GM08714 (cell line): Measurements from ENCODE around the gene TSHZ2.
"Not testable (repeated sequence)": the region's sequence is repeated elsewhere in the genome, so short reads cannot be mapped to it uniquely, and the experiment has no call there.

Source experiments
- H3K4me3 ChIP-seq: fragments of 200-500 bp; sonication (Bioruptor generic); 2 replicates; pipeline ENCODE4 v1.5.1; 2014; ENCODE audit warnings: mild to moderate bottlenecking, low read length, inconsistent platforms
- ZNF274 ChIP-seq: IDR thresholded peaks from 2 replicates; pipeline ENCODE4 v1.6.1; 2012; ENCODE audit warnings: mild to moderate bottlenecking, low read depth, low read length

TSHZ2 gene

DNA sequence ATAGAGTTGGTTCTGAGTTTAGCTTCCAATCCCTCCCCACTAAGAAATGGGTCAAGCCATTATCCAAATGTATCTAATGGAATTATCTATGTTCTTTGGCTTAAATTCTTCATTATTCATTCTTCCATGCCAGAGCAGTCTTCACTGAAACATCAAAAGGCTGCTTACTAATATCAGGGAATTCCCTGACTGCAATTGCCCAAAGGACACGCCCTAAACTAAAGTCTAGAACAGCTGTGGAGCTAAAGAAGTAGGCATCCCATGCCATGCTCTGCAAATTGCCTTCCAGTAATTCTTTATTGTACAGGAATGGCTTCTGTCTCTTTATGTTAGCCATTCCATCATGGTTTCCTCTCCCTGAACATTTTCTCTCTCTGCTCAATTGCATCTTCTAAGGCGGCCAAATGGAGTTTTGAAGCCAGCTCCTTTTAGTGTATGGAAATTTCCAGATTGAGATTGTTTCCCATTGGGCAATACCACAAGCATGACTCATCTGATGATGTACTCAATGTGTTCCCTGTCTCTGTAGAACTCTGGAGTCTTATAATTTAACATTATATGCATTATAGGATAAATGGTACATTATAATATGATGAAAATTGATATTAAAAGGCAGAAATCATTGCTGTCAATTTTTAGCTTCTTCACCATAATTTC lies 28.8 kb upstream of the TSHZ2 start:
- TF ChIP-seq ZNF274 = no peak
- no peak overlapping the region for H3K4me3 ChIP-seq

GRCh38 chr20:52945268-52945667 lies 26.9 kb upstream of the TSHZ2 start:
- no peak overlapping the region for H3K4me3 ChIP-seq
- TF ChIP-seq ZNF274 = no peak

DNA sequence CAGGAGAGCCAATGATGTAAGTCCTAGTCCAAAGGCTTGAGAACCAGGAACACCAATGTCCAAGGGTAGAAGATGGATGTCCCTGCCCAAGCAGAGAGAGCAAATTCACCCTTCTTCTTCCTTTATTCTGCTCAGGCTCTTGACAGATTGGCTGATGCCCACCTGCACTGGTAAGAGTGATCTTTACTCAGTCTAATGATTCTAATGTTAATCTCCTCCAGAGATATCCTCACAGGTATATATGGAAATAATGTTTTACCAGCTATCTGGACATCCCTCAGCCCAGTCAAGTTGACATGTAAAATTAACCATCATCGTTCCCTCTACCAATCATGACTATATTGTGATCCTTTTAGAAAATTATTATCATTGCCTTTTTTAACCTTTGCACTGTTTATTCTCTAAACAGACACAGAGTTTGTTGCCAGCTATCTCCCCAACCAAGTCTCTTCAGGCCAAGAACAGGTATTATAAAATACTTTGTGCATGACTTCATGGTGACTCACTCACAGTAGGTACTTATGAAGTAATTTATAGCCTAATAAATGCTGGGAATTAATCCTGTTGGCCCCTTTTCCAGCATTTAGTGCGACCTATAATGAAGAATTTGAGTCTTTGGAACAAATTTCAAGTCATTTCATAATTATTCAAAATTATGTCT lies 26.2 kb upstream of the TSHZ2 start:
- H3K4me3 ChIP-seq = no peak overlapping the region
- no peak for TF ChIP-seq ZNF274

- no peak for TF ChIP-seq ZNF274
Observed at GRCh38 chr20:52948491-52948890, 23.7 kb upstream of the TSHZ2 start.

DNA sequence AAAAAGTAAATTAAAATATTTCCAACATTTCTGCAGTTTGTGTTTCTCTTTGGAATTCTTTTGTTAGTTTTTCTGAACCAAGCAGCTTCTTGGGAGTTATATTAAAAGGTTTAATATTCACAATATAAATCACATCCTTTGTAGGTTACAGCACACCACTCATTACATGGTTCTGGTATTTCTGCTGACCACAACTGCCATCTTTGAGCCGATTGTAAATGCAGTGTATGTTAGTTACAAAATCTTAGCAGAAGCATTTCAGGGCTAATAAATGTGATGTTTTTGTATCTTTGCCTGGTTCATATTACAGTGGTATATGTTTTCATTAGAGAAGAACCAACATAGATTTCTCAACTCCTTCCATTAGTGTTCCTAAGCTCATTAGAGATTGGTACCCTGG lies 19.1 kb upstream of the TSHZ2 start:
- TF ChIP-seq ZNF274 = no peak
- no peak overlapping the region for H3K4me3 ChIP-seq

More at GRCh38 chr20:52948491-52948890, 23.7 kb upstream of the TSHZ2 start:
- H3K4me3 ChIP-seq = no peak overlapping the region

DNA sequence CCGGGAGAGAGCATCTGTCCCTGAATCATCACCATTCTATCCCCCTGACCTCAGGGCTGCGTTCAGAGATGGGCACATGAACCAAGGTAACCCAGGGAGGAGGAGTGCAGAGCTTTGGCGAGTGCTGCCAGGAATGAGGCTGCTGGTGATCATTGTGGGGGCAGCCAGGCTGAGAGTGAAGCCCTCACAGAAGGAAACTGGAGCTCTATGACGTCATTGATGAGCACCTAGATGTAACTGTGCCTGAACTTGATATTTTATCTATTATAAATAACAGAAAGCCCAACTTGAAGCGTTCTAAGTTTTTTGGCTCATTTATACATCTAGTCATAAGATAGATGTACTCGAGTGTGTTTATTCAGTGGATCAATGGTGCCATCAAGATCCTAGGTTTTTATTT lies 17.3 kb upstream of the TSHZ2 start:
- H3K4me3 ChIP-seq = no peak overlapping the region
- TF ChIP-seq ZNF274 = no peak

GRCh38 chr20:52958211-52958610 lies 13.9 kb upstream of the TSHZ2 start:
- H3K4me3 ChIP-seq = no peak overlapping the region
- TF ChIP-seq ZNF274 = no peak

DNA sequence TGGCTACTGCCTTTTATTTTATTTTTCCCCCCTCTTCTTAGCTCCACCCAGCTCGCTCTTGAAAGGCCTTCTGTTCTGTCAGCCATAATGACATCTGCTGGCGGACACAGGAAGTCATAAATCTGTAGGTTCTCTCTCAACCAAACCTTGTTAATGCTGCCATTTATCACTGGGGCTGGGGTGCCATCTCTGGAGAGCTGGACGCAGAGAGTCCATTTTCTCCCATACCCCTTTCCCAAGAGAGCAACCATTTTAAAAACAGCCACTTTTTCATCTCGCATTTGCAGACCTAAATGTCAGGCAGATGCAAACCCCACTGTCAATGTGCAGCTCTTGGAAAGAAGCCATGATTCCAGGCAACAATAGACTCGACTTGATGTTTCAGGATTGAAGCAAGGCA lies 13.0 kb upstream of the TSHZ2 start:
- no peak for TF ChIP-seq ZNF274
- H3K4me3 ChIP-seq = no peak overlapping the region

- TF ChIP-seq ZNF274 = no peak
- no peak overlapping the region for H3K4me3 ChIP-seq
Observed at GRCh38 chr20:52962183-52962582, 10.0 kb upstream of the TSHZ2 start.

- H3K4me3 ChIP-seq = no peak overlapping the region
- TF ChIP-seq ZNF274 = no peak
Observed at GRCh38 chr20:52963131-52963530, 9.0 kb upstream of the TSHZ2 start.

- no peak for TF ChIP-seq ZNF274
- H3K4me3 ChIP-seq = no peak overlapping the region
Observed at GRCh38 chr20:52964131-52964530, 8.0 kb upstream of the TSHZ2 start.

DNA sequence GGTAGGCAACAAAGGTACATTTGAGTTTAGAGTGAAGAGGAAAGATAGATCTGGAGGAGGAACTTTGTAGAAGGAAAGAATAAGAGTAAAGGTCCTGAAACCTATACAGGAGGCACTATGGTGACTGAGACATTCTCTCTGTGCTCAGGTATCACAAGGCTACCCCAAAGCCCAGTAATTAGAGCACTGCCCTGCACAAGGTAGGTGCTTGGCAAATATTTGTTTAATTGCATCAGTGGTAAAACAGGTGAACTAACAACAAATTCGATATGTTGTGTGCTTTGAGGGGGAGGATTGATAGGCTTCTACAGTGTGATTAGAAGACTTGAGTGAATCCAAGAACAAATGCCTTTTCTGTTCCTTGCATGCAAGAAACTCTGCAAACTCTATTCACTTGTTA lies 6.8 kb upstream of the TSHZ2 start:
- no peak overlapping the region for H3K4me3 ChIP-seq
- no peak for TF ChIP-seq ZNF274

DNA sequence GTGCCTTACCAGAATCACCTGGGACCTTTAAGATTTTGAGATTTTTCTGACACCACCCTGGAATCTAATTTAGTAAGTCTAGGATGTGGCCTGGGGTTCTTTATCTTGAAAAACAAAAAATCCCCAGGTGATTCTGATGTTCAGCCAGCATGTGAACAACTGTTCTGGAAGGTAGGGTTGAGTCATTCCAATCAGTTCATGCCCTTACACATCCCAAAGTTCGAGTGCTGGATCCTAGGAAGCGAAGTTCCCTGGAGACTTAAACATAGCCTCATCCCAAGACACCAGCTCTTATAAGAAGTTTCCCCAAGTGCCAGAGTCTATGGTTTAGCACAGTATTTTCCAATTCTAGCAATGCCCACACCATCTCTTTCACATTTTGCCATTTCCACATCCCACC lies 6.3 kb upstream of the TSHZ2 start:
- no peak overlapping the region for H3K4me3 ChIP-seq
- no peak for TF ChIP-seq ZNF274

- H3K4me3 ChIP-seq = not testable (repeated sequence)
Observed at GRCh38 chr20:52966543-52966942, 5.6 kb upstream of the TSHZ2 start.

DNA sequence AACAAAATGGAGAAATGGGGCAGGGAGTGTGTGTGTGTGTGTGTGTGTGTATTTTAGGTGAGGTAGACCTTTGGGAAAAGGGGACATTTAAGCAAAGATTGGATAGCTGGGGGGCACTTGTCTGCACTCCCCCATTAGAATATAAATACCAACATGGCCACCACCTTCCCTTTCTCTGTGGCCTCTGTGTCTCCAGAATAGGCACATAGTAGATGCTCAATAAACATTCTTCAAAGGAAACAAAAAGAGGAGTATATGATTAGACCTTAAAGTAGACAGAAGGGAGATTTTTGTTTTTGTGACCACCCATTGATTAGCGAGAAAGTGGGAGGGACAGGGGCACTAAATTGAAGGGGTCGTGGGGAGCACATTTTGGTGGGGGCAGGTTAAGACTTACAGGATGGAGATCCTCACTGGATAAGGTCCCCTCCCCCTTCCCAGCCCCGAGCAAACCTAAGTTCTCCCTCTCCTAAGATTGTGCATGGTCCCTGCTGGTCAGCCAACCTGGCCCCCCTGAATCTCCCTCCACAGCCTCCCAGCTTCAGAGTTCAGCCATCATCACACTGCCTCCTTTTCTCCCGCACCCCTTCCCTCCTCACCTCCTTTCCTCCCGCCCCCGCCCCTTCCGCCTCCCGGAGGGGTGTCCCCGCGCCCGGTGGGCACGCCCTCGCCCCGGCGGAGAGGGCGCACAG lies 514 bp upstream of the TSHZ2 start:
- H3K4me3 ChIP-seq = no peak overlapping the region
- TF ChIP-seq ZNF274 = no peak
